OCI-LY1 (cell line): ENCODE data around the gene AANAT.

Experiments used
- EZH2 ChIP-seq: fragments of 200-600 bp; sonication (generic), shearing (Covaris generic); IDR thresholded peaks from 2 replicates; pipeline ENCODE4 v1.8.0; 2017; ENCODE audit warnings: borderline replicate concordance, mixed run types, mild to moderate bottlenecking, antibody characterized with exemption, low read length, moderate library complexity, mixed read lengths
- TF ChIP-seq, protein P1 (sequence below): fragments of 200-600 bp; sonication (generic), shearing (Covaris generic); IDR thresholded peaks from 2 replicates; pipeline ENCODE4 v1.5.1; 2017; ENCODE audit warnings: mild to moderate bottlenecking, antibody characterized with exemption, low read length, moderate library complexity, mixed read lengths

DNA sequence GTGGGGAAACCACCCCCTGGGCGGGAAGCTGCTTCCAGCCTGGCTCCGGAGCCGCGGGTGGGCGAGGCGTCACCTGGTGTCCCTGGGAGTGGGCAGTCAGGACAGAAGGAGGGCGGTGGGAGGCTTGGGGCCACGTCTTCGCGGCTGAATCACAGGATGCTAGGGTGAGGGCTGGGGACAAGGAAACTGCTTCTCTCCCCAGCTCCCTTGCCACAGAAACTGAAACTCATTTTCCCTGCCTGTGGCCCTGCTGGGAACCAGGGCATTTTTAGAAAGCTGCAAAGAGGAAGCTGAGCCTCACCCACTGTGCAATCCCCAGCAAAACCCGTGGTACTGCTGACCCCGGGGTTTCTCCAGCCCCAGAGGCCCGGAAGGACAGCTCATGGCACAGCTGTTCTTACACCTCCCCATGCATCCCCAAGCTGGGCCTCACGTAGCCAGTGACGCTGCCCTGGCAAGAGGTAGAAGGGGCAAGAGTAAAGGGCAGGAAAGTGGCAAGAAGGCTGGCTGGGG lies 25.6 kb downstream of the AANAT start:
- TF ChIP-seq, protein P1, sequence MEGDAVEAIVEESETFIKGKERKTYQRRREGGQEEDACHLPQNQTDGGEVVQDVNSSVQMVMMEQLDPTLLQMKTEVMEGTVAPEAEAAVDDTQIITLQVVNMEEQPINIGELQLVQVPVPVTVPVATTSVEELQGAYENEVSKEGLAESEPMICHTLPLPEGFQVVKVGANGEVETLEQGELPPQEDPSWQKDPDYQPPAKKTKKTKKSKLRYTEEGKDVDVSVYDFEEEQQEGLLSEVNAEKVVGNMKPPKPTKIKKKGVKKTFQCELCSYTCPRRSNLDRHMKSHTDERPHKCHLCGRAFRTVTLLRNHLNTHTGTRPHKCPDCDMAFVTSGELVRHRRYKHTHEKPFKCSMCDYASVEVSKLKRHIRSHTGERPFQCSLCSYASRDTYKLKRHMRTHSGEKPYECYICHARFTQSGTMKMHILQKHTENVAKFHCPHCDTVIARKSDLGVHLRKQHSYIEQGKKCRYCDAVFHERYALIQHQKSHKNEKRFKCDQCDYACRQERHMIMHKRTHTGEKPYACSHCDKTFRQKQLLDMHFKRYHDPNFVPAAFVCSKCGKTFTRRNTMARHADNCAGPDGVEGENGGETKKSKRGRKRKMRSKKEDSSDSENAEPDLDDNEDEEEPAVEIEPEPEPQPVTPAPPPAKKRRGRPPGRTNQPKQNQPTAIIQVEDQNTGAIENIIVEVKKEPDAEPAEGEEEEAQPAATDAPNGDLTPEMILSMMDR = no peak
- TF ChIP-seq EZH2 = no peak
